Middle frontal gyrus (tissue), 1 donor: Measurements from ENCODE around the gene PSD2.

ENCODE experiments used
- DNase-seq: peaks from one replicate; pipeline ENCODE4 v3.0.0-alpha.2; 2015; ENCODE audit warnings: low spot score; ENCODE audit errors: extremely low spot score

The PSD2 gene

DNA sequence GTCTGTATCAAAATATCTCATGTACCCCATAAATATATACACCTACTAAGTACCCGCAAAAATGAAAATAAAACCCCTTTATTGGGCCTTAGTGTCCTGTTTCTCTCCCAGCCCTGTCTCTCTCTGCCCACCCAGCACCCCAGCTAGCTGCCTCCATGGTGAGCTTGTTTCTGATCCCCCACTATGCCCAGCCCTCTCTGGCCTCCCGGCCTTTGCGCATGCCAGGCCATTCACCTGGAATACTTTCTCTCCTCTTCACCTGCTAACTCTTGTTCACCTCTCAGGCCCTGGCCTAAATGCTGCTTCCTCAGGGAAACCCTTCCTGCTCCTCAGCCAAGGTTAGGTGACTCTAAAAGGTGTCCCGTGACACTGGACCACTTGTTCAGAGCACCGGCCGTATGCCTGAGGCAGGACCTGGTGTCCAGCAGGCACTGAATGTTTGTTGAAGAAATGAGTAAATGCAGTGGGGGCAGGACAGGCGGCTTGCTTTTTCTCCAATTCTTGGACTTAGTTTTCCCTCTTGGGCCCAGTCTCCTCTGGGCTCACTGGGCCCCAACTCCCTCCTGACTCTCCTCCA lies 58.5 kb downstream of the PSD2 start:
- no peak for DNase-seq

DNA sequence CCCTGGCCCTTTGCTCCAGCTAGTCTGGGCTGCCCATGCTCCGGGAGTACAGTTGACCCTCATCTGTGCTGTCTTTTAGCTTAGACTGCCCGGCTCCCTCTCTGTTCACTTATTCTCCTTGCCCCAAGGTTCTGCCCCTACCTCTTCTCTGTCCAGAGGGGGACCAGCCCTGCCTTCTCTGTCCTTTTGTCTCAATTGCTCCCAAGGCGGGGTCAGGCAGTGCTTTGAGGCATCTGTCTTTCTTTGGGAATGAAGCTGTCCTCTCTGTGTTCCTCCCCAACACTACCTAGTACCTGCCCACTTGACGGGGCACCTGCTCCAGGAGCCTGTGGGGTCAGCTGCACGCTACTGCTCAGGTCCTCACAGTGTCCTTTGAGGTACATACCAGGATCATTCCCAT lies 59.3 kb downstream of the PSD2 start:
- DNase-seq = no peak

DNA sequence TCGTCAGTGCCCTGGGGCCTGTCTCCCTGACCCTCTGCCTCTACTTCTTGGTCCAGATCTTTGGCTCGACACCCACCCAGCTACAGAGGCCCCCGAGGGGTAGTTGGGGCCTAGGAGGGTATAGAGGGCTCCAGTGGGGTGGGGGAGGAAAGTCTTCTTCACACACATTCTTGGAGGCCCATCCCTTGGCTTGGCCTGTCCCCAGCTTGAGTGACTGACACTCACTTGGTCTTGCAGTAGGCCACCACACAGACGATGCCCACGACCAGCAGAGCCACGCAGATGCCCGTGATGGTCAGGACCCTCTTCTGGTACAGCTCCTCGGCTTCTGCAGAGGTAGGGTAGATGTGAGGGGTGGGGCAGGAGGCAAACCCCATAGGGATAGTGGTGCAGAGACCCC lies 59.8 kb downstream of the PSD2 start:
- no peak for DNase-seq

GRCh38 chr5:139855946-139856540 lies 60.4 kb downstream of the PSD2 start:
- DNase-seq = no peak

GRCh38 chr5:139856714-139857113 lies 61.1 kb downstream of the PSD2 start:
- no peak for DNase-seq

- DNase-seq = no peak
Measured at GRCh38 chr5:139859013-139859412, 63.4 kb downstream of the PSD2 start.

DNA sequence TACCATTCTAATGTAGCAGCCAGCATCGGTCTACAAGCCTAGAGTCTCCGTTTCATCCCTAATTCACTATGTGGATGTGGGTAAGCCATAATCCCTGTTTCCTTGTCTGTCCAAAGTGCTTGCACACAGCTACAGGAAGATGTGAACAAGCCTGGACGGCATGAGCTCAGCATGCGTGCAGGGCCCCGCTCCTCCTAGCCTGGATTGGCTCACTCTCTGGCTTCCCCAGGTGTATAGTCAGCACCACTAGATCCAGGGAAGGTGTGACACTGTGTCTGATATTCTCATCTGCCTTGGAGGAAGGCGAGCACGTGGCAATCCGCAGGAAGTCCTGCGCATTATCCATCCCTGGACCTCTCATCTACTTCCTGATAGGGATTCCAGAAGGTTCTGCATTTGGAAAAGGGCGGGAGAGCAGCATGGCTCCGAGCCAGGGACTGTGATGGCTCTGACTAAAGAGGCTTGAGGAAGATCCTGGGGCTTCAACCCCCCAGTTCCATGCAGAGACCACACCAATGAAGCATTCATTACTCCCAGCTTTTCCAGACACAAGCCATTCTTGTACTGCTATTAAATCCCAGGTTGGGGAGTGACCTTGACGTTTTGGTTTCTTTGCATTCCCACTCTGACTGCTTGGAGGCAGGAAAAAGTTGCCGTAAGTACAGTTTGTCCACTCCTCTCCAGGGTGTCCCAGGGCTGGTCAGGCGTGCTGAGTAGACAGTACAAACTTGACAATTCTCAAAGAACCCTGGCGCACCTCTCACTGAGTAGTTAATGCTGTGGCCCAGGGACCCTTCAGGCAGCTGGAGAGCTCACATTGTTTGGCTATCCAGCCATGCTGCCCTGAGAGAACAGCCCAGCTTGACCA lies 65.6 kb downstream of the PSD2 start:
- DNase-seq = no peak

- DNase-seq = no peak
Measured at GRCh38 chr5:139861889-139862207, 66.2 kb downstream of the PSD2 start.

- DNase-seq = no peak
Measured at GRCh38 chr5:139862313-139862712, 66.7 kb downstream of the PSD2 start.

GRCh38 chr5:139862803-139863202 lies 67.2 kb downstream of the PSD2 start:
- no peak for DNase-seq

GRCh38 chr5:139863361-139863760 lies 67.8 kb downstream of the PSD2 start:
- peak; percentile 29 for DNase-seq

- DNase-seq = peak; percentile 62
Measured at GRCh38 chr5:139863855-139864558, 68.4 kb downstream of the PSD2 start.

DNA sequence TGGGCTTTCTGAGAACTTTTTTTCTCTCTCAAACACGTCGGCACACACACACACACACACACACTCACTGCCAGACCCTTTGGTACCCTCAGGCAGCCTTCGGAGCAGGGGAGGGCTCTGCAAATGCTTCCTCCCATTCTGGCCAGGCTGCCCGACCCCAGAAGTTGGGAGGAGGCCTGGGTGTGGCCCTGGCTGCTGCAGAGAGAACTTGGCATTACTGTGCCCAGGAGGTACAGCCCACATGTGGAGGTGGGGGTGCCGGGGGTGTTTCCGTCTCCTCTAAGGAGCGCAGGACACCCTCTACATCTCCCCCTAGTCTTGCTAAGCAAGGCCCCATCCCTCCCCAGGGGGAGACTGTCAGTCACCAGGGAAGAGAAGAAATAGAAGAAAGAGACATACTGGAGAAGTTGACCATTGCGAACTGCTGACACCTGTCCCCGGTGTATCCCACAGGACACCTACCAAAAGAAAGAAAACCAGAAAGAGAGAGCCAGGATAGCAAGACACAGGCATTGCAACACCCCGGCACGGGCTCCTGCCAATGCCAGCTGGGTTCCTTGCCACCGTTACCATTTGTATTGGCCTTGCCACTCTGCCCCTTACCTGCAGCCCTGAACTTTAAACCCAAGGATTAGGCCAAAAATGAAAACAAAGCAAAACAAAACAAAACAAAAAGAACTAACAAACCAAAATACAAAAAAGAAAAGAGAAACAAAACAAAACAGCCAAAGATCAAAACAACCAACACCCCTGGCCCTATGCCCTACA lies 69.3 kb downstream of the PSD2 start:
- no peak for DNase-seq

DNA sequence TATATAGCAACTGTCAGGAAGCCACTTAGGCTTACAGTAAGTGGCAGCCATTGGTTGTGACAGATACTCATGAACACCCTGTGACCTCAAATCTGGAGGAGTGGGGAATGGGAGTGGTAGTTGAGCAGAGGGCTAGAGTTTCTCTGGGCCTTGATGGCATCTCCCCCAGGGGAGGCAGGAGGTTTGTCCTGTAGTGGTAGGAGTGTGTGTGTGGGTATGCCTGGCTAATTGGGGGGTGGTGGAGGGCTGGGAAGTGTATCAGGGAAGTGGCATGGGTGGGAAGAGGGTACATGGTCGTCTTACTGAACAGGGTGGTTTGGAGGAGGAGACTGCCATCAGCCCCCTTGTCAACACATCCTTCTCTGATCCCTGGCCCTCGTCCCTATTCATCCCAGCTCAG lies 71.5 kb downstream of the PSD2 start:
- DNase-seq = no peak

DNA sequence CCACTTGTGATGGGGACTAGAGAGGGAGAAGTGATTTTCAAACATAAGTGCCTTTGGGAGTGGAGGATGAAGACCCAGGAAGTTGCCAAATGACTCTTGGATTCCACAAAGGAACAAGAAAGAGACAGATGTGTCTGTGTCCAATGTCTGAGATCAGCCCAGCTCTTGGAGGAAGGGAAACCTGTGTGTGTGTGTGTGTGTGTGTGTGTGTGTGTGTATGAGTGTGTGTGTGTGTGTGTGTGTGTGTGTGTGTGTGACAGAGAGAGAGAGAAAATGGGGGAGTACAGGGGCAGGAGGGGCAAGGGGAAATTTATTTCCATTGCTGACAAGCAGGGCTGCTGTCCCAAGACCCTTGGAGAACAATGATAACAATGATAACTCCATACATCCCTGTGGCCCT lies 72.0 kb downstream of the PSD2 start:
- no peak for DNase-seq

DNA sequence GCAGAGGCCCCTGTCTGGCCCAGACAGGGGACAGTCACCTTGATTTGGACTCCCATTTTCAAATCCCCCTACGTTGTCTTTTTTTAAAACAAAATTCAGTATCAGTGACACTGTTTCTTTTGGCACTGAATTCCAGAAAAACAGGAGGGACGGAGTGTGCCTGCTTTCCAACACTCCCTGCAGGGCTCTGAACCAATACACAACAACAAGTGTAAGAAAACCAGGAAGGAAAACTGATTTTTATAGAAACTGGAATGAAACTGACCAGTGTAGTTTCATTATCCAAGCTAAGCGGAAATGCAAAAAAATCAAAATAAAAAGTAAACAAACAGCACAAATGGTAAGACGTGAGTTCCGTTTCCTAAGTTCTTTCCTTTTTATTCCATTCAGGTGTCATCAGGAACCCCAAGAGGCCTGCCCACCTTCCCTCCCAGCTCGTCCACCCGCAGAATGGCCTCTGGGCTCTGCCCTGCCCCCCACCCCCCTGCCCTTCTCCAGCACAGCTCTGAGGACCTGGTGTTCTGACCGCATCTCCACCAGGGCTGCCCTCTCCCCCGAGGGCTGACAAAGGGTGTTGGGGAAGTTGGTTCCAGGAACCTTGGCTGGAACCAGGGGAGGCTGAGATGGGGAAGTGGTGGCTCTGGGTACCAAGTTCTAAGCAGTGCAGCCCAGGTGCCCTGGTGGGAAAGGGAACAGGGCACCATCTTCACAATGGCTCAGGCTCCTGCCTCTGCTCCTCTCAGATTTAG lies 73.6 kb downstream of the PSD2 start:
- DNase-seq = no peak

GRCh38 chr5:139870677-139871076 lies 75.1 kb downstream of the PSD2 start:
- no peak for DNase-seq

DNA sequence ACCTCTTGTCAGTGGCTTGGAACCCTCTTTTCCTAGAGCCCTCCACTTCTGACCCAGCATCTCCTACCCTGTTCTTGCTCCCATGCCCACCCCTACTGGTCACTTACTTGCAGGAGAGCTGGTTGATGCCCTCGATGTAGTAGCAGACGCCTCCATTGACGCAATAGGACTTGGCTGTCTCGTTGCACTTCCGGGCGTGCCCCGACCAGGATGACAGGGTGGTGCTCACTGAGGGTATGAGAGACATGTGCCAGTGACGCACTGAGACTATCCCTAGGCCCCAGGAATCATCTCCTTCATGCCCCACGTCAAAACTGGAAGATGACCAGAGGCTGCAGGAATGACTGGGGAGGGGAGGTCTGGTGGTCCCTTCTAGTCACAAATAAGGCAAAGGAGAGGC lies 76.0 kb downstream of the PSD2 start:
- no peak for DNase-seq

DNA sequence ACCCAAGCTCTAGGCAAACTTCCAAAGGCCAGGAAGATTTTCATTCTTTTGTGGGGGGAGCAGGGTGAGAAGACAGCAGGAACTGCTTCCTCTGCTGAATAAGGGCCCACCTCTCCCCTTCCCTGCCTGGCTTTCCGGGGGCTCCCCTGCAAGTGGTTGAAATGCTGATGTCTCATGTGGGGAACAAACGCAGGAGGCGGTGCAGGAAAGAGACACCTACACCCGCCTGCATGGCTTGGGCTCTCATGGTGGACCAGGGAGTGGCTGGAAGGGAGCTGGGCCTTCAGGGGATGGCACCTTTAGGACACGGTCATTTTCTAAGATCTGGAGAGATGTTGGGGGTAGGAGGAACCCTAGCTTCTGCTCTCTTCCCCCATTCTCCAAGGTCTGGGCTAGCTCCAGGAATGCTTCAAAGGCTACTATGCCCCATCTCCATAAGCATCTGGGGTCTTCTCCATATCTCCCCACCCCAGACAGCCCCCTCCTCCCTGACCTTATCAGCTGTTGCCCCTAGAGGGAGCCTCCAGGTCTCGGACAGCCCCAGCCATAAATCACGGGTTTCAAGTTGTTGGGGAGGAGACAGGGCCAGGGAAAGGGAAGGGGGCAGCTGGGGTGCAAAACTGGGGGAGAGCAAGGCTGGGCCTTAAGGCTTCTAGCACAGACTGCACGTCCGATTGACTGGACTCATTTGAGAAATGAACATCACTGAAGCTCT lies 76.6 kb downstream of the PSD2 start:
- DNase-seq = no peak
